Activated CD8-positive, alpha-beta memory T cell treated with anti-CD3 and anti-CD28 coated beads, Interleukin-2, amount 10 ng/mL, durations not matched to agents 7 days and 5 days (primary cell): Measurements from ENCODE around the gene RPL27. TPM values are rescaled to one million over a fixed set of nuclear protein-coding genes. Genes with fewer than 3 reads are reported as not detected.

Experiments
- ATAC-seq: fragments of 150-1000 bp; cut with Tn5 transposase; one replicate; pipeline ENCODE4 v1.10.0; 2021; ENCODE audit warnings: moderate library complexity
- CTCF ChIA-PET: fragments of 350-600 bp; sonication (Branson Sonifier 250); formaldehyde crosslinking; loops from one replicate; lab custom pipeline; 2021; ENCODE audit warnings: antibody characterized with exemption; lab: Charles Lee
- DNase-seq: peaks from one replicate; pipeline ENCODE4 v3.0.0-alpha.2; 2020
- H3K27ac Mint-ChIP-seq: one replicate; pipeline ENCODE4 v1.8.0; 2021; ENCODE audit warnings: mild to moderate bottlenecking, mixed read lengths
- H3K27me3 Mint-ChIP-seq: one replicate; pipeline ENCODE4 v1.8.0; 2021; ENCODE audit warnings: mixed read lengths
- H3K36me3 Mint-ChIP-seq: one replicate; pipeline ENCODE4 v1.8.0; 2021; ENCODE audit warnings: mild to moderate bottlenecking, mixed read lengths
- H3K4me1 Mint-ChIP-seq: one replicate; pipeline ENCODE4 v1.8.0; 2021; ENCODE audit warnings: mixed read lengths
- H3K4me3 Mint-ChIP-seq: one replicate; pipeline ENCODE4 v1.8.0; 2021; ENCODE audit warnings: mild to moderate bottlenecking, moderate library complexity, mixed read lengths
- H3K9me3 Mint-ChIP-seq: one replicate; pipeline ENCODE4 v1.8.0; 2022; ENCODE audit warnings: low read depth, mixed read lengths
- total RNA-seq, 2 experiments: library from RNA; stranded (reverse); gene quantifications; one replicate each; pipeline ENCODE4 v1.2.3, GENCODE V29; 2021

RPL27 gene
- total RNA-seq, 2 experiments from 2014 or later = 889 to 934 TPM

- H3K4me3 Mint-ChIP-seq = no peak overlapping the region
- no peaks in the 10 kb centered on the region for H3K9me3 Mint-ChIP-seq
- ATAC-seq (no peak), DNase-seq (no peak)
- no peaks in the 10 kb centered on the region for H3K27me3 Mint-ChIP-seq
- peak overlapping the region; percentile 44 for H3K27ac Mint-ChIP-seq
- CTCF ChIA-PET = no interaction called here
- H3K4me1 Mint-ChIP-seq = peaks cover 35% of the 10 kb centered on the region
- peaks cover 51% of the 10 kb centered on the region for H3K36me3 Mint-ChIP-seq
These were observed 5.4 kb downstream of the RPL27 start for GRCh38 chr17:43003542-43004172.

- CTCF ChIA-PET = interaction anchor here (0.6 to 4.1 kb wide), 11 partner anchors 8 to 361 kb away, joined by 3 to 41 read pairs (median 3); partner anchors contain the start of genes RPL27 and VAT1
- ATAC-seq (peak; percentile 99), DNase-seq (peak; percentile 95)
- Mint-ChIP-seq H3K9me3 (no peaks in the 10 kb centered on the region), H3K27me3 (no peaks in the 10 kb centered on the region), H3K4me3 (peak within 1 kb of the TSS; percentile 99), H3K4me1 (peaks cover 29% of the 10 kb centered on the region), H3K36me3 (peaks cover 43% of the 10 kb centered on the region), H3K27ac (peak within 1 kb of the TSS; percentile 100)
These were observed 8.7 kb downstream of the RPL27 start, which contains the start of gene IFI35 for GRCh38 chr17:43006639-43007551. TSS of gene IFI35 (plus strand) at chr17:43006784. CDS start at chr17:43006948, 164 bp downstream.

- Mint-ChIP-seq H3K4me1 (peaks cover 23% of the 10 kb centered on the region), H3K9me3 (no peaks in the 10 kb centered on the region), H3K27me3 (no peaks in the 10 kb centered on the region), H3K4me3 (no peak overlapping the region), H3K27ac (peak overlapping the region; percentile 9), H3K36me3 (peaks cover 47% of the 10 kb centered on the region)
- DNase-seq = no peak
- no peak for ATAC-seq
- CTCF ChIA-PET = interaction anchor here (0.8 to 2.2 kb wide), 3 partner anchors 10 to 14 kb away, joined by 3 to 12 read pairs (median 6); partner anchors contain the start of gene RPL27
These were observed 12.6 kb downstream of the RPL27 start for GRCh38 chr17:43010667-43011308.

- H3K27ac Mint-ChIP-seq = peak overlapping the region; percentile 17
- no peaks in the 10 kb centered on the region for H3K9me3 Mint-ChIP-seq
- H3K4me1 Mint-ChIP-seq = peaks cover 20% of the 10 kb centered on the region
- H3K4me3 Mint-ChIP-seq = no peak overlapping the region
- no peak for DNase-seq
- ATAC-seq = no peak
- CTCF ChIA-PET = interaction anchor here (1.7 to 2.2 kb wide), 2 partner anchors 13 to 14 kb away, joined by 8 to 12 read pairs; partner anchors contain the start of genes RND2 and RPL27
- no peaks in the 10 kb centered on the region for H3K27me3 Mint-ChIP-seq
- H3K36me3 Mint-ChIP-seq = peaks cover 45% of the 10 kb centered on the region
These were observed 13.7 kb downstream of the RPL27 start for GRCh38 chr17:43011728-43012472.

- CTCF ChIA-PET = interaction anchor here (1.7 kb wide), 1 partner anchor 11 kb away, joined by 8 read pairs; the partner anchor contains the start of gene RND2
- H3K4me3 Mint-ChIP-seq = no peak overlapping the region
These were observed 15.1 kb downstream of the RPL27 start for GRCh38 chr17:43013296-43013695.

GRCh38 chr17:43014020-43014648, 15.9 kb downstream of the RPL27 start:
- Mint-ChIP-seq H3K4me1 (peaks cover 18% of the 10 kb centered on the region), H3K27me3 (no peaks in the 10 kb centered on the region), H3K36me3 (peaks cover 37% of the 10 kb centered on the region), H3K27ac (no peak overlapping the region), H3K4me3 (no peak overlapping the region), H3K9me3 (no peaks in the 10 kb centered on the region)
- ATAC-seq (no peak), DNase-seq (no peak)
- CTCF ChIA-PET = interaction anchor here (0.7 to 1.2 kb wide), 2 partner anchors 8 to 16 kb away, joined by 3 to 4 read pairs; partner anchors contain the start of genes IFI35 and RPL27

More at GRCh38 chr17:43013296-43013695, 15.1 kb downstream of the RPL27 start:
- H3K27me3 Mint-ChIP-seq = no peaks in the 10 kb centered on the region
- H3K9me3 Mint-ChIP-seq = no peaks in the 10 kb centered on the region
- no peak overlapping the region for H3K27ac Mint-ChIP-seq
- DNase-seq = no peak
- peaks cover 40% of the 10 kb centered on the region for H3K36me3 Mint-ChIP-seq
- H3K4me1 Mint-ChIP-seq = peaks cover 18% of the 10 kb centered on the region
- no peak for ATAC-seq

- no peaks in the 10 kb centered on the region for H3K9me3 Mint-ChIP-seq
- CTCF ChIA-PET = interaction anchor here (0.7 to 1.2 kb wide), 2 partner anchors 8 to 17 kb away, joined by 3 to 4 read pairs; partner anchors contain the start of genes IFI35 and RPL27
- peaks cover 37% of the 10 kb centered on the region for H3K36me3 Mint-ChIP-seq
- H3K27ac Mint-ChIP-seq = peak overlapping the region; percentile 14
- H3K4me3 Mint-ChIP-seq = no peak overlapping the region
- ATAC-seq (no peak), DNase-seq (no peak)
- peaks cover 25% of the 10 kb centered on the region for H3K4me1 Mint-ChIP-seq
- no peaks in the 10 kb centered on the region for H3K27me3 Mint-ChIP-seq
These were observed 16.7 kb downstream of the RPL27 start for GRCh38 chr17:43014649-43015542.

GRCh38 chr17:43015579-43015978, 17.4 kb downstream of the RPL27 start:
- no peak for ATAC-seq
- Mint-ChIP-seq H3K9me3 (no peaks in the 10 kb centered on the region), H3K36me3 (peaks cover 30% of the 10 kb centered on the region), H3K4me1 (peaks cover 21% of the 10 kb centered on the region), H3K27ac (no peak overlapping the region), H3K4me3 (no peak overlapping the region), H3K27me3 (no peaks in the 10 kb centered on the region)
- CTCF ChIA-PET = no interaction called here
- no peak for DNase-seq

GRCh38 chr17:43016216-43016615, 18.0 kb downstream of the RPL27 start:
- Mint-ChIP-seq H3K4me1 (peaks cover 19% of the 10 kb centered on the region), H3K36me3 (peaks cover 26% of the 10 kb centered on the region), H3K4me3 (no peak overlapping the region), H3K27ac (no peak overlapping the region), H3K27me3 (no peaks in the 10 kb centered on the region), H3K9me3 (no peaks in the 10 kb centered on the region)
- no peak for DNase-seq
- CTCF ChIA-PET = no interaction called here
- ATAC-seq = no peak

- no peak overlapping the region for H3K27ac Mint-ChIP-seq
These were observed 20.0 kb downstream of the RPL27 start for GRCh38 chr17:43018008-43018853.

More at GRCh38 chr17:43018008-43018853, 20.0 kb downstream of the RPL27 start:
- Mint-ChIP-seq H3K4me3 (no peak overlapping the region), H3K27me3 (no peaks in the 10 kb centered on the region), H3K36me3 (peaks cover 16% of the 10 kb centered on the region), H3K9me3 (no peaks in the 10 kb centered on the region), H3K4me1 (peaks cover 20% of the 10 kb centered on the region)
- peak; percentile 55 for DNase-seq
- ATAC-seq = peak; percentile 37
- CTCF ChIA-PET = interaction anchor here (1.6 kb wide), 1 partner anchor 20 kb away, joined by 7 read pairs; the partner anchor contains the start of gene RPL27
